Thoracic aorta (tissue), 2 donors: ENCODE measurements around the gene TMEM88. TPM values are rescaled to one million over a fixed set of nuclear protein-coding genes. Genes with fewer than 3 reads are reported as not detected.

Source experiments
- ATAC-seq: fragments of 150-250 bp; one replicate; pipeline ENCODE4 v1.8.0; 2017; ENCODE audit warnings: low read depth; ENCODE audit not compliant: insufficient number of reproducible peaks, low FRiP score
- DNase-seq: peaks from one replicate; pipeline ENCODE4 v3.0.0-alpha.2; 2020; ENCODE audit warnings: low spot score
- H3K27ac ChIP-seq, 2 donors: fragments of 200-600 bp; sonication (generic); 1 replicate in 1 of 2; 2 replicates in 1 of 2; pipeline ENCODE4 v1.5.1; 2016; ENCODE audit warnings: mild to moderate bottlenecking in 2 of 2, moderate library complexity in 2 of 2
- H3K27me3 ChIP-seq: fragments of 200-600 bp; sonication (generic); replicated peaks from 2 replicates; pipeline ENCODE4 v1.6.0; 2016; ENCODE audit warnings: mild to moderate bottlenecking; ENCODE audit not compliant: insufficient read depth
- H3K36me3 ChIP-seq: fragments of 200-600 bp; sonication (generic); one replicate; pipeline ENCODE4 v1.5.1; 2016
- H3K4me1 ChIP-seq, 2 donors: fragments of 200-600 bp; sonication (generic); 1 replicate in 1 of 2; 2 replicates in 1 of 2; pipeline versions ENCODE4 v1.5.1 to v1.6.0; 2016; ENCODE audit warnings: low read depth in 2 of 2, mild to moderate bottlenecking in 1 of 2; ENCODE audit not compliant: control insufficient read depth in 1 of 2
- H3K4me3 ChIP-seq: fragments of 200-600 bp; sonication (generic); 2 replicates; pipeline ENCODE4 v1.5.1; 2016; ENCODE audit warnings: mild to moderate bottlenecking
- H3K9me3 ChIP-seq: fragments of 200-600 bp; sonication (generic); 2 replicates; pipeline ENCODE4 v1.5.1; 2016
- CTCF ChIP-seq: fragments of 200-600 bp; sonication (generic); IDR thresholded peaks from one replicate; pipeline ENCODE4 v1.5.1; 2019; ENCODE audit warnings: antibody characterized with exemption
- total RNA-seq, 2 donors: library from RNA; depleted of rRNA; stranded (reverse); fragments of >200 nt; gene quantifications; one replicate each; pipeline versions ENCODE4 v1.1.0 to v1.2.3, GENCODE V29; 2016

The TMEM88 gene
- total RNA-seq, 2 donors from 2014 or later: 4.1 to 21.9 TPM

DNA sequence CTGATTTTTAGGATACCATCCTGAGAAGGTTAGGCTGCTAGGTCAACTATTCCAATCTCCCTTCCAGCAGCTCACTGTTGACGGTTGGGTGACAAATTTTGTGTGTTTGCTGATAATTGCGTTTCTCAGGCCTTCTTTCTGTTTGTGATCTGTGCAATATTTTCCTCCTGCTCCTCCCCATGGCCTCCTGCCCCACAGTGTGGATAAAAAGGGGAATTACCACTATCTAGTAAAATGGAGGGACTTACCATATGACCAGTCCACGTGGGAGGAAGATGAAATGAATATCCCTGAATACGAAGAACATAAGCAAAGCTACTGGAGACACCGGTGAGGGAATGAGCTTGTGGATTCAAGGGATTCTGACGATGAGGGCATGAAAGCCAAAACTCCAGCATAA lies 42.9 kb downstream of the TMEM88 start:
- H3K27ac ChIP-seq: no peak overlapping the region
- no peak for TF ChIP-seq CTCF
- H3K4me3 ChIP-seq: no peak overlapping the region
- H3K4me1 ChIP-seq: no peaks in the 10 kb centered on the region
- no peak for DNase-seq
- ATAC-seq: no peak
- no peaks in the 10 kb centered on the region for H3K27me3 ChIP-seq
- H3K9me3 ChIP-seq: no peaks in the 10 kb centered on the region
- peaks cover 70% of the 10 kb centered on the region for H3K36me3 ChIP-seq

DNA sequence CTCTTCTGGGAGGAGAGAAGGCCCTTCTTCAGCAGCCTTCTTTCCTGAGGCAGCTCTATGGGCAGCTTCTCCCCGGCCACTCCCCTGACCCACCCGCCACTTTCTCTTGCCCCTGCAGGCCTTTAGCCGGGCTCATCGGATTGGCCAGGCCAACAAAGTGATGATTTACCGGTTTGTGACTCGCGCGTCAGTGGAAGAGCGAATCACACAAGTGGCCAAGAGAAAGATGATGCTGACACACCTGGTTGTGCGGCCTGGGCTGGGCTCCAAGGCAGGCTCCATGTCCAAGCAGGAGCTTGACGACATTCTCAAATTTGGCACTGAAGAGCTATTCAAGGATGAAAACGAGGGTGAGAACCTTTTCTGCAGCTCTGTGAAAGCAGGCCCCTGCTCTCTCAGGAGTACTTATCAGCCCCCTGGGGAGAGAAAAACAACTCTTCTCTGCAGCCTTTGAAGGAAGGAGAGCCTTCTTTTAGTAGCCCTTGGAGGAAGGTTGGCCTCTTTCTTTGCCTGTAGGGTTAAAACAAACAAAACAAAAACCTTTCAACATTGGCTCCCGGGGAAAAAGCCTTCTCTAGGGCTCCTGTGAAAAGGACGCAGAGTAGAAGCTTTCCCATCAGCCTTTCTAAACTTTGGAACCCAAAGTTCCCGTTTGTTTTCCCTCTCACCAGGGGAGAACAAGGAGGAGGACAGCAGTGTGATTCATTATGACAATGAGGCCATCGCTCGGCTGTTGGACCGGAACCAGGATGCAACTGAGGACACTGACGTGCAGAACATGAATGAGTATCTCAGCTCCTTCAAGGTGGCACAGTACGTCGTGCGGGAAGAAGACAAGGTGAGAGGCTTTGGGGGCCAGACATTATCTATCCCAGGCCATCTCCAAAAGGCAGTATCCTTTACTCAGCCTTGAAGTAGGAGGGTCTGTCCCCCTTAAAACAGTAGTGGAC lies 48.6 kb downstream of the TMEM88 start:
- H3K36me3 ChIP-seq: peaks cover 86% of the 10 kb centered on the region
- ATAC-seq (no peak), DNase-seq (no peak)
- no peaks in the 10 kb centered on the region for H3K9me3 ChIP-seq
- H3K27me3 ChIP-seq: no peaks in the 10 kb centered on the region
- TF ChIP-seq CTCF: no peak
- H3K27ac ChIP-seq: no peak overlapping the region
- H3K4me3 ChIP-seq: no peak overlapping the region
- no peaks in the 10 kb centered on the region for H3K4me1 ChIP-seq

Other genes starting within 250 kb of the TMEM88 start
- 10 to 100 TPM; 42.8 to 53.9 TPM for gene FXR2, start 240.2 kb upstream of the TMEM88 start, total RNA-seq
- gene SAT2, start 227.2 kb upstream of the TMEM88 start, total RNA-seq: 10 to 100 TPM; 29.8 to 30.9 TPM
- gene SHBG, start 224.9 kb upstream of the TMEM88 start, total RNA-seq: not detected
- gene ATP1B2, start 204.1 kb upstream of the TMEM88 start, total RNA-seq: 1 to 10 TPM; 1.1 to 1.4 TPM
- gene TP53, start 167.6 kb upstream of the TMEM88 start, total RNA-seq: 10 to 100 TPM; 16.8 to 23.7 TPM
- 1 to 10 TPM; 2.9 to 3.4 TPM for gene WRAP53, start 166.6 kb upstream of the TMEM88 start, total RNA-seq
- gene EFNB3, start 149.9 kb upstream of the TMEM88 start, total RNA-seq: not detected
- under 1 TPM in 1 of 2 donors, not detected in 1; under 0.01 TPM for gene DNAH2, start 137.3 kb upstream of the TMEM88 start, total RNA-seq
- 10 to 100 TPM in 1 of 2 donors, 1 to 10 TPM in 1; 9.5 to 35.8 TPM for gene KDM6B, start 20.8 kb upstream of the TMEM88 start, total RNA-seq
- gene NAA38, start 2.5 kb downstream of the TMEM88 start, total RNA-seq: 10 to 100 TPM; 49.5 to 62.7 TPM
- gene CYB5D1, start 2.9 kb downstream of the TMEM88 start, total RNA-seq: 1 to 10 TPM; 3.8 to 8.9 TPM
- 100 to 1,000 TPM in 1 of 2 donors, 10 to 100 TPM in 1; 80.6 to 171 TPM for gene CHD3, start 33.7 kb downstream of the TMEM88 start, total RNA-seq
- 1 to 10 TPM; 3.3 to 5.4 TPM for gene RNF227, start 61.2 kb downstream of the TMEM88 start, total RNA-seq
- not detected for gene KCNAB3, start 74.8 kb downstream of the TMEM88 start, total RNA-seq
- gene TRAPPC1, start 76.9 kb downstream of the TMEM88 start, total RNA-seq: 10 to 100 TPM; 14.6 to 36.1 TPM
- 10 to 100 TPM; 11.2 to 42.9 TPM for gene CNTROB, start 77.1 kb downstream of the TMEM88 start, total RNA-seq
- not detected for gene GUCY2D, start 147.5 kb downstream of the TMEM88 start, total RNA-seq
- gene ALOX15B, start 184.0 kb downstream of the TMEM88 start, total RNA-seq: 1 to 10 TPM in 1 of 2 donors, under 1 TPM in 1; 0.85 to 8.3 TPM
- gene ALOX12B, start 232.7 kb downstream of the TMEM88 start, total RNA-seq: not detected